HG03558 (cell line): Measurements from ENCODE around the gene USP43.

Experiments
- ATAC-seq: cut with Tn5 transposase; IDR thresholded peaks from one replicate; pipeline ENCODE4 v1.9.1; 2021; ENCODE audit warnings: moderate number of reproducible peaks; ENCODE audit not compliant: unreplicated experiment; ENCODE audit errors: extremely low read depth

Gene USP43

GRCh38 chr17:9703781-9704082 is 58.4 kb downstream of the USP43 start:
- no peak for ATAC-seq

GRCh38 chr17:9705745-9706144 is 60.4 kb downstream of the USP43 start:
- no peak for ATAC-seq

GRCh38 chr17:9707948-9708347 is 62.6 kb downstream of the USP43 start:
- ATAC-seq = no peak

- ATAC-seq = no peak
Measured at GRCh38 chr17:9714801-9715200, 69.5 kb downstream of the USP43 start.

- ATAC-seq = no peak
Measured at GRCh38 chr17:9715503-9716016, 70.2 kb downstream of the USP43 start.

- ATAC-seq = no peak
Measured at GRCh38 chr17:9725575-9725974, 80.3 kb downstream of the USP43 start.

GRCh38 chr17:9726291-9726690 is 81.0 kb downstream of the USP43 start:
- no peak for ATAC-seq

GRCh38 chr17:9728005-9728404 is 82.7 kb downstream of the USP43 start:
- ATAC-seq = no peak

- no peak for ATAC-seq
Measured at GRCh38 chr17:9728564-9728963, 83.2 kb downstream of the USP43 start.

GRCh38 chr17:9729034-9729650 is 83.8 kb downstream of the USP43 start:
- no peak for ATAC-seq

GRCh38 chr17:9729735-9730420 is 84.6 kb downstream of the USP43 start:
- no peak for ATAC-seq

GRCh38 chr17:9750524-9750923 is 105.2 kb downstream of the USP43 start:
- ATAC-seq = no peak

- no peak for ATAC-seq
Measured at GRCh38 chr17:9755083-9755482, 109.8 kb downstream of the USP43 start.

GRCh38 chr17:9760266-9760665 is 114.9 kb downstream of the USP43 start:
- no peak for ATAC-seq

GRCh38 chr17:9763643-9764042 is 118.3 kb downstream of the USP43 start:
- no peak for ATAC-seq

- ATAC-seq = no peak
Measured at GRCh38 chr17:9765322-9765721, 120.0 kb downstream of the USP43 start.

GRCh38 chr17:9766970-9767369 is 121.7 kb downstream of the USP43 start:
- no peak for ATAC-seq

GRCh38 chr17:9767432-9767991 is 122.2 kb downstream of the USP43 start:
- ATAC-seq = no peak

GRCh38 chr17:9768381-9768934 is 123.1 kb downstream of the USP43 start:
- ATAC-seq = no peak

- ATAC-seq = no peak
Measured at GRCh38 chr17:9769036-9769695, 123.8 kb downstream of the USP43 start.

- ATAC-seq = no peak
Measured at GRCh38 chr17:9771465-9771864, 126.1 kb downstream of the USP43 start.
